HG03280 (cell line): ENCODE measurements around the gene AHDC1.

ENCODE experiments used
- ATAC-seq: cut with Tn5 transposase; IDR thresholded peaks from one replicate; pipeline ENCODE4 v1.9.1; 2021; ENCODE audit warnings: mild to moderate bottlenecking, moderate library complexity; ENCODE audit not compliant: unreplicated experiment

The AHDC1 gene

DNA sequence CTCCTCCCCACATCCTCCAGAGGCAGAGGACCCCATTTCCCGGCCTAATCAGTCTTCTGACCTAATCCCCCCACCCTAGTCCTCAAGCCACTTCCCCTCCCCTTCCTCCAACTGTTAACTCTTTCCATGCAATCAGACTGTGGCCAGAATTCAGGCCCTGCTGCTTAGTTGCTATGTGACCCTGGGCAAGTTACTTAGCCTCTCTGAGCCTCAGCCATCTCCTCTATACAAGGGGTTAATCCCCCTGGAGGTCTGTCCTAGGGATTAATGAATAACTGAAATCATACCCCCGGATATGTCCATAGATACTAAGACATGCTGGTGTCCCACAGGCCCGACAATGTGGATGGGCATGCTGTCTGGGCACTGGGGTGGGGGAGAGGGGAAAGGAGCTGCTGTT is 18.3 kb downstream of the AHDC1 start:
- no peak for ATAC-seq

DNA sequence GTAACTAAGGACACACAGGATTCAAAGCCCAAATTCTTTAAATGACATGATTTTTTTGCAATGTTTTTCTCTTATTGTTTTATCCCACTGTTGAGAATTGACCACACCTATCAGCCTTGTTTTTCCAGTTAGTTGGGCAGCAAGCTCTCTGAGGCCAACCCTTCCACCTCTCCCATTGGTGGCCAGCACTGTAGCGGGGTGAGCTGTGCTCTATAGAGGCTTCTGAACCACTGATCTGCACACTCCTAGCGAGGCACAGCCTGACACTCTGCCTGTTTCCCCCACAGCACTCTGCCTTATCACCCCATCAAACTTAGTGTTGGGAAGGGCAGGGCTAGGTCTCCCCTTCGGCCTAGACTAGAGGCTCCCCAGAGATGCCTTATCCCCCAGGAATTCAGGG is 19.5 kb downstream of the AHDC1 start:
- ATAC-seq, result no peak

DNA sequence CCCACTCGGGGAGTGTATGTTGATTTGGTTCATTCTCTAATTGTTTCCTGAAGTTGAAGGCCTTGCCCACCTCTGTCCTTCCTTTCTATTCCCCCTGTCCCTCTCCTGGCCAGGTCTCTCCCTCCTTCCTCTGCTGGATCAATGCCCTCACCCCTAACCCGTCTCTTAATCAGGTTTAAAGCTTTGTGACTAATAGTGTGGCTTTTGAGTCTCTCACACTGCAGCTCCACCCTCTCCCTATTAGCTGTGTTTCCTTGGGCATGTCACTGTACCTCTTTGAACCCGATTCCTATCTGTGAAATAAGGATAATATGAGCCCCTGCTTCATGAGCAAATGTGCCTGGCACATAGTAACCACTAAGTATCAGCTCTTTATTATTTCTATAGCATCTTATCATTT is 20.5 kb downstream of the AHDC1 start:
- no peak for ATAC-seq

DNA sequence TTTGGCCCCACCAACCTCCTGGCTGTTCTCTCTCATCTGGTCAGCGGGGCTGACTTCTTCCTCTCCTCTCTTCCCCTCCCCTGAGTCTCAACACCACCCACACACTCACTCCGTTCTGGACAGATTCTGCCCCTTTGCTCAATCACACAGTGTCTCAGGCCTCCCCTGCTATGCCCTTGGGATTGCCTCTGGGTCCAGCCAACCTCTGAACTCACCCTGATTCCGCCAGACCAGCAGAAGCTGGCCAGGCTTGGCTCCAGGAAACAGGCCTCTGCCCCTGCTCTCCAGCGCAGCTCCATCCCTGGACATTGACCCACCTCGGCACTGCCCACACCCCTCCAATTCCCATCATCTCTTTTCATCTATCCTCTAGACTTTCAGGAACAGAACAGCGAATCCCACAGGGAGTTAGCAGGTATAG is 22.1 kb downstream of the AHDC1 start:
- ATAC-seq, result no peak

DNA sequence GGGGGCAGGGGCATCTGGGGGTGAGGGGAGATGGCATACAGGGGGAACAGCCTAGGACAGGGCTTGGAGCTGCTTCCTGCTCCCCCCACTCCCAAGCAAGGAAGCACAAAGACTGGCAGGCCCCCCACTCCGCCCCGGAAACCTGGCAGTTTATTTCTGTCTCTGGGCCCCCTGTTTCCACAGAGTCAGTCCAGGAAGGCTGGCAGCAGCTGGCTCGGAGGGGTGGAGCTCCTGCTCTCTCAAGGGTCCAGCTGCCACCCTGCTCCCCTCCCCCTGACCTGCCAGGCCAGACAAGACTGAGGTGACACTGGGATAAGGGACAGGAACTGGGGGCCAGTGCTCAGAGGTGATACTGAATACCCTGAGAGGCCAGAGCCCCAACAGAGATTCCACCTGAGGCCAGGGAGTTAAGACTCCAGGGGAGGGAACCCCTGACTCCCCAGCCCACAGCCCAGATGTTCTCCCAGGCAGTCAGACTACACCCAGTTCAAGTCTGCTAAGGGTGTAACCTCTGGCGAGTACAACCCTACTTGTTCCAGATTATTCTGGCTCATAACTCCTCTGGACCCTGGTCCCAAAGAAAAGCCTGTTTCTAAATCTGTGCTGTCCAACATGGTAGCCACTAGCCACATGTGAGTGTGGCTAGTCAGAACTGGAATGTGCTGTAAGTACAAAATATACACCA is 26.3 kb downstream of the AHDC1 start:
- ATAC-seq, result no peak

DNA sequence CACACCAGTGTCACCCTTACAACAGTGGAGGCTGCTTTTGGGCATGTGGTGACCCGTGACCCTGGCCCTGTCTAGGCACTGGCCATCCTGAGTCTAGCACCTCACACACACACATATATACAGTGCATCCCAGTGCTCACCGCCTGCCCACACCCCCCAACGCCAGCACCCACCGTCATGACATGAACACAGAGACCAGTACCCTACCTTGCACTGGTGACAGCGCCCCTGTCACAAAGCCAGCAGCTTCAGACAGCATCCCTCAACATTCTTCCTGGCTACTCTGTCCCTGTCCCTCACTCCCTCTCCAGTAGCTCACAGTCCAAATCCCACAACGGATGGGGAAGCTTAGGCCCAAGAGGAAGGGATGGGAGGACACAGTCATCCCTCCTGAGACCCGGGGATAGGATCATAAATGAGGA is 27.1 kb downstream of the AHDC1 start:
- no peak for ATAC-seq

DNA sequence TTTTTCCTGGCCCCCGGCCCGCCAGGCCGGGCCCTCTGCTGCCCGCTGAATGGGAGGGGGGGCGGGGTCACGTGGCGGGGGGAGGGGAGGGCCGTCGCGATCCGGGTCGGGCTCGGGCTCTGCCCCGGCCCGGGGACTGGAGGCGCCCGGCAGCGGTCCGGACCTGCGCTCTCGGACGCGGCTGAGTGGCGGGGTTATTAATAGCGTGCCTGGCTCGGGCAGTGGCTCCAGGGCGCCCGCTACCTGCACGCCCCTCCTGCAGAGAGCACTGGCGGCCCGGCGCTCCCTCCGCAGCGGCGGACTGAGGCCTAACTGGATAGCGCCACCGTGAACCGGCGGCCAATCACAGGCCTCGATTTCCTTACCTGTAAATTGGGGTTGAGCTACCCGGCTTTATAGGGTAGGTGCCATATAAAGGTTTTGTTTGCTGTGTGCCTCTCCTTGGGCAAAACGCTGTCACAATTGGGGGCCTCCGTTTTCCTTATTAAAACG is 28.1 kb downstream of the AHDC1 start:
- no peak for ATAC-seq

DNA sequence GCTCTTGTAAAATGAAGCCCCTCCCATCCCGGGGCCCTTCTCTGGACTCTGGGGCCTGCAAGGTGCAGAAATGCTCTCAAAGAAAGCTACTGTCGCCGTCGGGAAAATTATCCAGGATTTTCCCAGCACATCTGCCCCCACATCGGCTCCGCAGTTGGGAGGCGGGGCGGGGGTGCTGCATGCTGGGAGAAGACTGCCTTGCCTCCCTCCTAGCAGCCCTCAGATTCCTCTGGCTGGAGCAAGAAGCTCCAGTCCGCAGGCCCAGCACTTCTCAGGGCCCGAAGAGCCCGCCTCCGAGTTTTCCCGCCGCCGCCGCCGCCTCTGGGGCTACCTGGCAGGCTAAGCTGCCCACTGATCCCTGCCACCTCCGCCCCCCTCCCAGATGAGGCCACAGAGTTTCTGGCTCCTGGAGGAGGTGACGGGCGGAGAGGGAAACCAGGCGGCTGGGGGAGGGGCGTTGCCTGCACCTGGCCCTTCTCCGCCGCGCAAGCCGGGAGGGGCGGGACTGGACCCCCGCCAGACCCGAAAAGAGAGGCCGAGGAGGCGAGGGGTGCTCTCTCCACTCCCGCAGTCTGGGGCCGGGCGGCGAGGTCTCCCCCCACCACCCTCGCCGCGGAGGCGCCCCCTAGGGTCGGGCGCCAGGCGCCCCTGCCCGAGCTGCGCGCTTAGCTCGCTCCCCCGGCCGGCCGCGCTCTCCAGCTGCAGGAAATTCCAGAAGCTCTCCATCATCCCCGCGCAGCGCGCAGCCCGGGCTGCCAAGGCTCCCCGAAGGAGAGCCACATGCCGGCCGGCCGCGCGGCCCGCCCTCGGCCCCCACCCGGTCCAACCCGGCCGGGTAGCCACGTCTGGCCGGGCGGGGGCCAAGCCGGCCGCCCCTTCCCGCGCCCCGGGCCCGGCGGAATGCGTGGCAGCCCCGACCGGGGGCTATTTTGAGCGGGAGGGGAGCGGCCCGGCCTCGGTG is 28.8 kb downstream of the AHDC1 start:
- no peak for ATAC-seq

DNA sequence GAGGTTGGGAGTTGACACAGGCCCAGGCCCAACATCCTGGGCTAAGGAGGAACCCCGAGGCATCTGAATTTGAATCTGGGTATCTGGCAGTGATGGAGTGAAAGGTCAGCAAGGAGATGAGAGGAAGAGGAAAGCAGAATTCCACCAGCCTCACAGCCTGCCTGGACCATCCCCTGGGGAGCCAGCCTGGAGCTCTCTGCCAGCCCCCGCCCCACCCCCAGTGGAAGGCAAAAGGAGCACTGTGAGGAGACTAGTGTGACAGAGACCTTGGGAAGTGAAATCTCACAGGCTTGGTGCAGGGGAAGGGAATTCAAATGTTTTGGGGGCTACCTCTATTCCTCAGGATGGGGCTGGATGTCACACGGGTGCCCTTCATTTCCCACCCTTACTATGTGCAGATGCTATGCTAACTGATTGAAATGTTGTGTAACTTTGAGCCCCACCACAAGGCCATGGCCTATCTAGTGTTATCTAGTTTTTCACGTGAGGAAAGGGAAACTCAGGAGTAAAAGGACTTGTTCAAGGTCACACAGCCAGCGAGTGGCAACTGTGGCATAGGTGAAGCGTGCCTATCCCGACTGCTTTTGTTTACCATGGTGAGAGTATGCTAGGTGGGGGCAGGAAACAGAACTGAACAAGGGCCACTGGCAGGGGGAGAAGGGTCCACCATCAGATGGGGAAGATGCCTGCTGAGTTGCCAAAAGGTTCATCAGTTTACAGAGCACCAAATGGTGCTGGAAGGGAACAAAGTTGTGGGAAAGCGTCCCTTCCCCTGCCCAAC is 29.8 kb downstream of the AHDC1 start:
- no peak for ATAC-seq

DNA sequence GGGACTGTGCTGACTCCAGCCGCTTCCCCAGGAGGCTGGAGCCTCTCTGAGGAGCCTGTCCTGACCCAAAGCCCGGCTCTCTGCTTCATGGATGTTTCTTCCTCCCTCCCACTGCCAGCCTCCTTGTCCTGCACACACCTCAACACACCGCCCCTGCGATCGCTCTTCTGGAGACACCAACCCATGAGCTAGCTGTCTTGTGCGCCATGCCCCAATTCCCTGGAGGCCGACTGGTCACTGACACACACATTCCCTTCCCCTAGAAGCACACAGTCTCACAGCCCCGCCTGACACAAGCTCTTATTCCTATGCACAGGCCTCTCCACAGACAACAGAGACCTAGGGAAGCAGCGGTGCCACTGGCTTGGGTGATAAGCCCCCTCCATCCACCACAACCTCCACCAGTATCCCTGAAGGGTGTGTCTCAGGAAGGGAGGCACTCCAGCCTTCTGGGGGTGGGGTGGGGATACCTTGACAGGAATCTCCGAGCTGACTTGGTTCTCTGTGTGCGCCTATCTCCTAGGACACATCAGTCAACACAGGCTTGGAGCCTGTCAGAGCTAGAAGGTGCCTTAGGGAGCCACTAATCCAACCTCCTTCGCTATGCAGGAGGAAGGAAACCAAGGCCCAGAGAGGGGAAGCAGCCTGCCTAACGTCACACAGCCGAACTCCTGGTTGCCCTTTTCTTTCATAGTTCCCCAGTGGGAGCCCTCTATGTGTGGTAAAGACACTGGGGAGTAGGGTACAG is 31.1 kb downstream of the AHDC1 start:
- ATAC-seq, result no peak

DNA sequence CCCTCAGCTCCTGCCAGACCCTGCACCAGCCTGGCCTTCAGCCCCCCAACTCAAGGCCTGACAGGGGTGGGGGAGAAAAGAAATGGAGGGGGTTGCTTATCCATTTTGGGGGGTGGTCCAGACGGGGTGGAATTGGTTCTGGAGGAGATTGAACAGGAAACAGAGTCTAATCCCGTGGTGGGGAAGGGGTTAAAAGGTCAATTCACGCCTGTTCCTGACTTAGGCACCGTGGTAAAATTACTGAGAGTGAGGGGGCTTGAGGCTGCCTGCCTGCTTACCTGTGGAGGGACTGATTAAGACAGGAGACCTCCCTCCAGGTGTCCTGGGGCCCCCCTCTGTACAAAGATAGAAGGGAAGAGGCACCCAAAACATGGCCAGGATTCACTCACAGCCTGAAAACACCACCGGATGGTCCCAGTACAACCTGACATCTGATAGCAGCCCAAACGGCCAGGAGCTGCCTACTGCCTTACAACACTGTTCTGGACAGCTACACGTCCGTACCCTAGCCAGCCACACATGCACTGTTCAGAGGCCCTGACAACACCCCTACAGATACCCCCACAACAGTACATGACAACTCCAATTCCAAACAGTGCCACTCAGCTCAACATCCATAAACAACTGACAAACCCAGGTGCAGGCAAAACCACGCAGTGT is 31.8 kb downstream of the AHDC1 start:
- no peak for ATAC-seq

DNA sequence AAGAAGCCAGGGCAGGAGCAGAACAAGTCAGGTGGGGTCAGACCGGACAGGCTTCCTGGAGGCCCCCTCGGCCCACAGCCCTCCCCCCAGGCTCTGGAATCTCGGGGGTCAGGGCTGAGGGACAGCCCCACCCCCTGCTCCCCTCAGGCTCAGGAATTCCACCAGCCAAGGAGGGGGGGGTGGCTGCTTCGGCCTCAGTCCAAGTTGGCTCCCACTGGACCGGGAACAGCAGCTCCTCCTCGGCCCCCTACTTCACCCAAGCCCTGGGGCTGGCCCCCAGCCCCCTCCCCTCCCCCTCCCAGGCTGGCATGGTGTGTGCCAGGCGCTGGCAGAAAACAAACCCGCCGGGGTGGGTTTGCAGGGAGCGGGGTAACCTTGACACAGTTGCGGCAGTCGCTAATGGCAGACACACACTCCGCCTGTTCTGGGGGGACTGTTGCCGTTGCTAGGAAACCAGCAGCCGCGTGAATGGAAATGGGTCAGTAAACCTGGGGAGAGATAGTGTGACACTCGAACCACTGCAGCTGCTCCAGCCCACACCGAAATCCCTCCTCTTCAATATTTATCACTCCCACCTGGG is 32.4 kb downstream of the AHDC1 start:
- ATAC-seq, result no peak

DNA sequence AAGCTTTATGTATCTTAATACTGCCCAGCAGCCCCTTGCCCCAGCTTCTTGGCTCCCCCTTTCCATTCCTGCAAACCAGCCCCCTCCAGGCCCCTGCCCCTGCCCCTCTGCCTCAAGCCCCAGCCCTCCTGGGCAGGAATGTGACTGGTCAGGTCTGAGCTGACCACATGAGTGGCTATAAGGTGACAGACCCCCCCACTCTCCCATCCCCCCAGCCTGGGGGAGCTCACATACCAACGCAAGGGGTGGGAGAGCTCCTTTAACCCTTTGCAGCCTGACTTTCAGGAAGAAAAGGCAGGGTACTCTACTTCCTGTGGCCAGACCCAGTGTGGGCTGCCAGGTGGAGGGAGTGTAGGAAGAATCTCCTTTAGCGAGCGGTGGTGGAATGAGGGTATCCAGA is 33.2 kb downstream of the AHDC1 start:
- no peak for ATAC-seq

DNA sequence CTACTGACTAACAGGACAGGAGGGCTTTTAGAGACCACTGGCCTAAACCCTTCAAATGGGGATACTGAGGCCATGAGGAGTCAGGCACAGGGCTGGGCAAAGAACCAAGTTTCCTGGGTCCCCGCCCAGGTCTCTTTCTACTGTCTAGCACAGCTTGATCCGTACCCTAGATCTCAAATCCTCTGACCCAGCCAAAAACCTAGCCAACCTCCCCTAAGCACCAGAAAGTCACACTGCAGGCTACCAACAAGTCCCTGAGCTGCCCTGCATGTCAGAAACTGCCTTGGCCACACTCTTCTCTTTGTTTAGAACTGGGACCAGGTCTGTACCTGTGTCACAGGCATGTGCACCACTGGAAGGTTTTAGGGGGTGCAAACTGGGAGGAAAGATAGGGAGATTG is 33.6 kb downstream of the AHDC1 start:
- ATAC-seq, result no peak

DNA sequence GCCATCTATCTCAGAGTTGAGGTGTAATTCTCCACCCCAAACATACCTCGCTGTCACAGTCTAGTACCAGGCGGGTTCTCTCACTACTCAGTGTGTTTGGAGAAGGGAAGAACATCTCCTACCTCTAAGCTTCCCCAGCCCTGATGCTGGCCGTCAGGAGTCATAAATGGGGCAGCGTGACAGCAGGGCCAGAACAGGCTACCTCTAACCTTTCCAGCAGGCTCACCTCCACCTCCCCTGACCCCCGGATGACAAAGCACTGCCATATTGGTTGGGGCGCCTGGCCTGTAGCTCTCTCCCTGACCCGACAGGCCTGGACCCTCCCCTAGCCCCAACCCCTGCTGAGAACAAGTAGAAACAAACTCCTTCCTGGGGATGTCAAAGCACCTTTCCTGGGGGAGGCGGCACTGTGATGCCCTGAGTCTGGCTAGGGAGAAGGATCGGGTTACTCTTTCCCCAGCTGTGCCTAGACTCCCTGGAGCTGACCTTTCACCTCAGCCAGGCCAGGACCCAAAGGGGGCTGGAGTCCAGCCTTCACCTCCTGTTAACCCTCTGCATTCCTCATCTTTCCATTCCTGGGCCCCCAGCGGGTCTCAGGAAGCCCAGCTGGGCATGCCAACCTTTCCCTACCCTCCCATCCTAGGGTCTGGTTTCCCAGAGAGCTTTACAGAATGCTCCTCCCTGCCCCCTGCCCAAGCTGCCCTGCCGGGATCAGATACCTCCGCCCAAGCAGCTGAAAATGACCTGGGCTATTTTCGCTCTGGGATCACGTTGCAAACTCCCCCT is 34.2 kb downstream of the AHDC1 start:
- no peak for ATAC-seq

DNA sequence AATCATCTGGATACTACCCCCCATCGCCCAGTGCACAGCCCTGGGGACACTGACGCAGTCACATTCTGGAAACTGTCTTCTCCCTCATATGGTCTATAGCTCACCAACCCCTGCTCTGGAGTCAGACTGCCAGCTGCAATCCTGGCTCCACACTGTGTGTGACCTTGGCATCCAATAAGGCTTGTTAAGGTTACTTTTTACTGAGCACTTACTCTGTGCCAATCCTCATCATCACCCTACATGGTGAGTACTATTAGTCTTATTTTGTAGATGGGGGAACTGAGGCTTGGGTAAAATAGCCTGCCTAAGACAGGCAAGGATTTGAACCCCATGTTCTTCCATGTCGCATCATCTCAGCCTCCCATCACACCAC is 34.9 kb downstream of the AHDC1 start:
- ATAC-seq, result no peak

DNA sequence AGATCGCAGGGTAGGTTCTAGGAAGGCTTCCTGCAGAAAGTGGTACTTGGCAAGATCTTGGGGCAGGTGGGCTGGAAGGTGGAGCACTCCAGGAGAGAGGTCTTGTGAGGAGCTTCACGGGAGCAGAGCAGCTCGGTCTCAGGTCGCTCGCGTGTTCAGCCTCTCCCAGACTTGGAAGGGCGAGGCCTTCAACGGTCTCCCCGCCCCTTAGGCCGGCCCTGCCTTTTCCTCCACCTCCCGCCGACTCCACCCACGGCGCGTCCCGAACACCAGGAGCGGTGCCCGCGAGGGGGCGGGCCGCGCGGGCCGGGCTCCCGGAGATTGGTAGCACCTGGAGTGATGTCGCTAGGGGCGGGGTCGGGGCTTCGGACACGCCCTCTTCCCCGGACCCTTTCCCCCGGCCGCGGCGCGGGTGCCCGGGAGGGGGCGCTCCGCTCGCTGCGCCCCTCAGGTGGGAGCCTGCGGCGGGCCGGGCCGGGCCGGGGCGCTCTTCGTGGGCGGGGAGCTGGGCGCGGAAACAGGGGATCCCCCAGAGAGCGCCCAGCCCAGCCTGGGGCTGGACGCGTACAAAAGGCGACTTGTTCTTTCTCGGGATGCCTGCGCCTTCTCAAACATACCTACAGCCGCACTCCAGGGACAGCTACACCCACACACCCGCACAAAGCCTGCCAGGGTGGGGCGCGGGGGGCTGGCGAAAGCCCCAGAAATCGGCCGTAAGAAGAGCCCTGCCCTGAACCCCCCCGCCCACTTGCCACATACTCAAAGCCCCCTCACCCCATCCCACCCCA is 35.5 kb downstream of the AHDC1 start:
- peak; percentile 86 for ATAC-seq

DNA sequence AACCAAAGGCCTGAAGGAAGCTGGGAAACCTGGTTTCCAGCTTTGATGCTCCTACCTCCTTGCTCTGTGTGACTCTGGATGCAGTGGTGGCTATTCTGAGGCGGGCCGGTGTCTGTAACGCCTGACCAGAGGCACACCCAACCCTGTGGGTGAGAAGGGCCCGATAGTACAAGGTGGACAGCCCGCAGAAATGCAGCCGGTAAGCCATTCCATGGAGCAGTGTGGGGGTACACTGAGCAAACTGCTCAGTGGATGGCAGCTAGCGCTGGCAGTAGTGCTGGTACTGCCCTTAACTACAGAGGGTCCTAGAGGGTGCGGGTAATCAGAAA is 36.0 kb downstream of the AHDC1 start:
- no peak for ATAC-seq
